Fibroblast of gingiva (primary cell): ENCODE data around the gene MICAL2.

ENCODE experiments used
- DNase-seq: peaks from one replicate; pipeline ENCODE4 v3.0.0-alpha.2; 2011; ENCODE audit warnings: low read depth

MICAL2 gene, protein sequence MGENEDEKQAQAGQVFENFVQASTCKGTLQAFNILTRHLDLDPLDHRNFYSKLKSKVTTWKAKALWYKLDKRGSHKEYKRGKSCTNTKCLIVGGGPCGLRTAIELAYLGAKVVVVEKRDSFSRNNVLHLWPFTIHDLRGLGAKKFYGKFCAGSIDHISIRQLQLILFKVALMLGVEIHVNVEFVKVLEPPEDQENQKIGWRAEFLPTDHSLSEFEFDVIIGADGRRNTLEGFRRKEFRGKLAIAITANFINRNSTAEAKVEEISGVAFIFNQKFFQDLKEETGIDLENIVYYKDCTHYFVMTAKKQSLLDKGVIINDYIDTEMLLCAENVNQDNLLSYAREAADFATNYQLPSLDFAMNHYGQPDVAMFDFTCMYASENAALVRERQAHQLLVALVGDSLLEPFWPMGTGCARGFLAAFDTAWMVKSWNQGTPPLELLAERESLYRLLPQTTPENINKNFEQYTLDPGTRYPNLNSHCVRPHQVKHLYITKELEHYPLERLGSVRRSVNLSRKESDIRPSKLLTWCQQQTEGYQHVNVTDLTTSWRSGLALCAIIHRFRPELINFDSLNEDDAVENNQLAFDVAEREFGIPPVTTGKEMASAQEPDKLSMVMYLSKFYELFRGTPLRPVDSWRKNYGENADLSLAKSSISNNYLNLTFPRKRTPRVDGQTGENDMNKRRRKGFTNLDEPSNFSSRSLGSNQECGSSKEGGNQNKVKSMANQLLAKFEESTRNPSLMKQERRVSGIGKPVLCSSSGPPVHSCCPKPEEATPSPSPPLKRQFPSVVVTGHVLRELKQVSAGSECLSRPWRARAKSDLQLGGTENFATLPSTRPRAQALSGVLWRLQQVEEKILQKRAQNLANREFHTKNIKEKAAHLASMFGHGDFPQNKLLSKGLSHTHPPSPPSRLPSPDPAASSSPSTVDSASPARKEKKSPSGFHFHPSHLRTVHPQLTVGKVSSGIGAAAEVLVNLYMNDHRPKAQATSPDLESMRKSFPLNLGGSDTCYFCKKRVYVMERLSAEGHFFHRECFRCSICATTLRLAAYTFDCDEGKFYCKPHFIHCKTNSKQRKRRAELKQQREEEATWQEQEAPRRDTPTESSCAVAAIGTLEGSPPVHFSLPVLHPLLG

DNA sequence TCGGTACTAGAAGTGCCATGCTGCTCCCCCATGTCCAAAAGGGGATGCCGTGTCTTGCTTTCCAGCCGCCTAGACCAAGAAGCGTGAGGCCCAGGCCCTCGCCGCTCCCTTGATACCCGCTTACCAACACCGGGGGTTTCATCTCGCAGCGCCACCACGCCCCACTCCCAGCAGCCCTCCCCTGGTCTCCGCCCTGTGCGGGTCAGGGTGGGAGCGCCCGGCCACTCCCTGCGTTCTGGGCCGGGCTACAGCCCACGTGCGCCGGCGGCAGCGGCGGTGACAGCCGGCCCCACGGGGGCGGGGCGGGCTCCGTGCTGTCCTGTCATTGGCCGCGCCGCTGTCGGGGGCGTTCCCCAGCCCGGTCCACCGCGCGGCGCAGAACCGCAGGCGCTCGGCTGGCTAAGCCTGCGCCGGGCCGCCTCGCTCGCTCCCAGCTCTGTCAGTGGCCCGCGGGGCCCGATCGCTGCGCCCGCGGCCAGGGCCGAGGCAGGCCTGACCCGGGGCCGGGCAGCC lies at the start of gene MICAL2:
Gene MICAL2, plus strand, starts transcription at position 390 of the 513 bp plus-strand sequence. CDS start 51,566 bp downstream, outside the sequence.
- peak; percentile 83 for DNase-seq

DNA sequence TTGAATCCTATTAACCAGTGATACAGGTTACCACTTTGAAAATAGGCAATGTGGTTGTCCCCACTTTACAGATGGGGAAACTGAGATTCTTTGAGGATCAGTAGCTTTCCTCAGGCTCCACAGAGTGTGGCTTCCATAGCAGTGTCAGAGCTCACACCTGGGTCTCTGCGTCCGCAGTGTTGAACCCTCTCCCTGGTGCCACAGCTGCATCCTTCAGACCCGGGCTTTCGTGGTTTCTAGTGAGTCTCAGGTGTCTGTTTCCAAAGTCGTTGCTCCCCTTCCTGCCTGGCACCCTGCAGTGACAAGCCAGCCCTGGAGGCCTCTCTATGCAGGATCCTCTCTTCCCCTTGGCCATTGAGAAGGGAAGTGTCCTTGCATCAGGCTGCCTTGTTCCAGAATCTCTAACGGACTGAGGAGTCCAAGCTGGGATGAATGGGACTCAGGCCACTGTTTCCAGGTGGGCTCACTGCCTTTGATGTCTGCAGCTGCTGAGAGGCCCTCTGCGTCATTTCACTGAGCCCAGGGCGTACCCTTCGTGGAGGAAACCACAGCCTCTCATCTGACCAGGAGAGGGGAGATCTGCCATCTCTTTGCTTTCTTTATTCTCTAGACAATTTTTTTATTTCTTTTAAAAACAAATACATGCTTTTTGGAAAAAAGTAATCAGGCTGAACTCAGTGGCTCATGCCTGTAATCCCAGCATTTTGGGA lies 48.4 kb upstream of the MICAL2 start:
- DNase-seq, result no peak

DNA sequence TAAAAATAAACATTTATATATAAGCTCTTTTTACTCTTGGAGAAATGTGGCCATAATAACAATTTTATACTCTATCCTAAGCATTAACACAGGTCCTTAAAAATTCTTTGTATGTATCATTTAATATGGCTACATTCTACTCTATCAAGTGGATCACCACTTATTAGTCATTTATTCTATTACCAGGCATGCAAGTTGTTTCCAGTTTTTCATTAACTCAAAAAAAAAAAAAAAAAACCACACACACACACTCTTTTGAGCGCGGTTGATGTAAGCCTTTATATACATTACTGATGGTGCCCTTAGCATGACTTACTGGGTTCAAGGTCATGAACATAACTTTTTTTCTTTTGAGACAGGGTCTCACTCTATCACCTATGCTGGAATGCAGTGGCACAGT lies 47.1 kb upstream of the MICAL2 start:
- DNase-seq, result no peak

DNA sequence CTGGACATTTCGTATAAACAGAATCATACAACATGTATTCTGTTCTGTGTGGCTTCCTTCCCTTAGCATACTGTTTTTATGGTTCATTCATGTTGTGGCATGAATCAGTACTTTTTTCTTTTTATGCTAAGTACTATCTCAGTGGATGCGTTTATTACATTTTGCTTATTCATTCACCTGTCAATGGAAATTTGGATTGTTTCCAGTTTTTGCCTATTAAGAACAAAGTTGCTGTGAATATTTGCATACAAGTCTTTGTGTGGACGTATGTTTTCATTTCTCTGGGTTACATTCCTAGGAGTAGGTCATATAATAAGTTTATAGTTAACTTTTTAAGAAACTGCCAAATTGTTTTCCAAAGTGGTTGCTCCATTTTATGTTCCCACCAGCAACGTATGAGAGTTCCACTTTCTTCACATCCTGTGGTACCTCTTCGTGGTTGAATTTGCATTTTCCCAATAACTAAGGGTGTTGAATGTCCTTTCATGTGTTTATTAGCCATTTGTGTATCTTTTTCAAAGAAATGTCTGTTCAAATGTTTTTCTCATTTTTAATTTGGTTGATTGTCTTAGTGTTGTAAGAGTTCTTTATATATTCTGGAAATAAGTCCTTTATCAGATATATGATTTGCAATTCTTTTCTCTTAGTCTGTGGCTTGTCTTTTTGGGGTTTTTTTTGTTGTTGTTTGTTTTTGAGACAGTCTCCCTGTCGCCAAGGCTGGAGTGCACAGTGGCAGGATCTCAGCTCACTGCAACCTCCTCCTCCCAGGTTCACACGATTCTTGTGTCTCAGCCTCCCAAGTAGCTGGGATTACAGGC lies 46.0 kb upstream of the MICAL2 start:
- no peak for DNase-seq

DNA sequence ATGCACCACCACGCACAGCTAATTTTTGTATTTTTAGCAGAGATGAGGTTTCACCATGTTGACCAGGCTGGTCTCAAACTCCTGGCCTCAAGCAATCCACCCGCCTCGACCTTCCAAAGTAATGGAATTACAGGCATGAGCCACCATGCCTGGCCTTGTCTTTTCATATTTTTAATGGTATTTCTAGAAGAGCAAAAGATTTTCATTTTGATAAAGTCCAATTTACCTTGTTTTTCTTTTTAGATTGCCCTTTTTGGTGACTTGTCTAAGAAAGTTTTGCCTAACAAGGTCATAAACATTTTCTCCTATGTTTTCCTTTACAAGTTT lies 45.5 kb upstream of the MICAL2 start:
- DNase-seq, result no peak

DNA sequence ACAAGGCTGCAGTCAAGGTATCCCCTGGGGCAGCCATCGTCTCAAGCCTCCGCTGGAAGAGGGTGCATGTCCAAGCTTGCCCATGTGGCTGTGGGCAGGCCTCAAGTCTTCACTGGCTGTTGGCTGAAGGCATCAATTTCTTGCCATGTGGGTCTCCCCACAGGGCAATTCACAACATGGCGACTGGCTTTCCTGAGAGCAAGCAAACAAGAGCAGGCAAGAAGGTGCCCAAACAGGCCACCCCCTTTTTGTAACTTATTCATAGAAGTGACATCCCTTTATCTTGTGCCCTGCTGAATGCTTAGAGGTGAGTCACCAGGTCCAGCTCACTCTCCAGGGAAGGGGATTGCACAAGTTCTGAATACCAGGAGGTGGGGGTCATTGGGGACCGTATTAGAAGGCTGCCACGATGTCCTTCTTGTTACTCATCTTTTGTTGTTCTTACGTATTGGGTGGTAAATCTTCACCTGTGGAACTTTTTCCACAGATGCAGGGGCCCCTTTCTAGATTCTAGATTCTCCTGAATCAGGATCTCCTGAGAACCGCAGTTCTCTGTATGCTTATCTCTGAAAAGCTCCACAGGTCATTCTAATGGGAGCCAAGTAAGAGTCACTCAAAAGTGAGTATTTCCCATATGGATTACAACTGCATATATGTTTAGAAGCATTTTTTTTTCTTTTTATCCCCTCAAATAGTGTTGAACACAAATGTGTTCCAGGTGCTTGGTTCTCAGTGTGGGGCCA lies 44.2 kb upstream of the MICAL2 start:
- DNase-seq, result peak; percentile 80

DNA sequence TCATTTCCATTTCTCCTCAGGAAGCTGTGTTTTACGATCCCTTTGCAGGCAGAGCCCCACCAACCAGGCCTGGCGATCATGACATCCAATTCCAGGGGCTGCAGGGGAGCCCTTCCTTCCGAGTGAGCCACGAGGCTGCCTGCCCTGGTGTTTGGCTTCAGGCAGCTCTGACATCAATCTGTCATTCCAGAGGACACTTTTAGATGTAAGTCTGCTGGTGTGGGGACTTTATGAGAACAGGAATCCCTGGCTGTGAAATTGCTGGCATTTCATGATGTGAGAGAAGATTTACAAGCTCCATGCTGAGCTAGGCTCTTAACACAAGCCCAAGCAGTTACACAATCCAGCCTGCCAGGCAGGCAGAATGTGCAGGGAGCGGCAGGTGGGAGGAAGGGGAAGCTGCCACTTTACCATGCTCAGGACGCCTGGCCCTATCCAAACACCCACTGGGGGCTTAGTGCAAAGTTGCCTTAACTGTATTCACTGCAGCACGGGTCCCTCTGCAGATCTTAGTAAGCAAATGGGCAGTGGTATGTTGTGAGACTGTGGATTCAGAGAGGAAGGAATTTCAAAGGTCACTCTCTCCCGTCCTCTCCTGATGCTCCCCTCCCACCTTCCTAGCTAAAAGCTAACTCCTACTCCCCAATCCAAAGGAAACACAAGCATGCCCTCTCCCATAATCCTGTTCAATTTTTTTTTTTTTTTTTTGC lies 43.4 kb upstream of the MICAL2 start:
- DNase-seq, result no peak

DNA sequence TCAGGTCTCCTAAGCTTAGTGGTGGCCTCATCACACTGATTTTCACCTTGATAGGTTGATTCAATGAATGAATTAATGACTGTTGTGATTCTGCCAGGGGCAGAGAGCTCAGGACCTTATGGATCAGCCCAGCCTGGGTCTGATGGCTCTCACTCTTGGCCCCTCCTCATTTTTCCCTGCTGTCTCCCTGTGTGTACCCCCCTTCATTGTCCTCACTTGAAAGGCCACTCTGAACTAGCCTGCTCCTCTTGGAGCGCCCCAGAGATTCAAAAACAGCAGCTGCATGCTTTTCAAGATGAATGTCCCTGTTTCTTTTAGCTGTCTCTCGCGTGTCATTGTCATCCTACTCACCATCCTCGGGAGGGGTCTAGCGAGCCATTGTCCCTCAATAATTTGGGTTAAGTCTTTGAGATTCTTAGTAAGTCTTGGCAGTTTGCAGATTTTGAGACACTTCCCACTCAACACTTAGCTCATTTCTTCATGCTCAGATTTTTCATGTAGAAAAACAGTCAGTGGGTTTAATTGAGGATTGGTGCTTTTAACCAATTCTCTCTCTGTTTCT lies 42.5 kb upstream of the MICAL2 start:
- DNase-seq, result no peak

DNA sequence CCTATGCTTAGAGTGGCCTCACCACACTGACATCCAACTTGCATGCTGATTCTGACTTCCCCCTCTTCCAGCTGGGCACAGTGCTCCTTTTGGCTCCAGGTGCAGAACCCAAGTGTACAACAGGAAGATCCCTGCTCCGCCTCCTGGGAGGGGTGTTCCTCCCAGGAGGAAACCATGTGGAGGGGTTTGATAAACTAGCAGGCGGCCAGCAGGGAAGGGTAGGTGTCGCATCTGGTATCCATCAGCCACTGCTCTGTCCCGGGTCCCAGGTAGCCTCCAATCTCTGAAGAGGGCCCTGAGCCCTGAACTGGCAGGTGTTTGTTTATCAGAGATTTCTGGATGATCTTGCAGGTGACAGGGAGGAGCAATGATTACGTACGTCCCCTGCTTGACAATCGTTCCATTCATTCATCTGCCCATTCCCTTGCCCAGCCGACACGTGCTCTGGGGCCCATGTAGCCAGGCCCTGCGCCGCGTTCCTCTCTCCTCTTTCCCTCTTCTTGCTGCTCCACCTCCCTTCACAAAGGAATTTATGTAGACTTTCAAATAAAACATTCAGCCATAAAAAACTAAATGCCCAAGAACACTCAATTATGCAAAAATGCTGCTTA lies 41.2 kb upstream of the MICAL2 start:
- no peak for DNase-seq

DNA sequence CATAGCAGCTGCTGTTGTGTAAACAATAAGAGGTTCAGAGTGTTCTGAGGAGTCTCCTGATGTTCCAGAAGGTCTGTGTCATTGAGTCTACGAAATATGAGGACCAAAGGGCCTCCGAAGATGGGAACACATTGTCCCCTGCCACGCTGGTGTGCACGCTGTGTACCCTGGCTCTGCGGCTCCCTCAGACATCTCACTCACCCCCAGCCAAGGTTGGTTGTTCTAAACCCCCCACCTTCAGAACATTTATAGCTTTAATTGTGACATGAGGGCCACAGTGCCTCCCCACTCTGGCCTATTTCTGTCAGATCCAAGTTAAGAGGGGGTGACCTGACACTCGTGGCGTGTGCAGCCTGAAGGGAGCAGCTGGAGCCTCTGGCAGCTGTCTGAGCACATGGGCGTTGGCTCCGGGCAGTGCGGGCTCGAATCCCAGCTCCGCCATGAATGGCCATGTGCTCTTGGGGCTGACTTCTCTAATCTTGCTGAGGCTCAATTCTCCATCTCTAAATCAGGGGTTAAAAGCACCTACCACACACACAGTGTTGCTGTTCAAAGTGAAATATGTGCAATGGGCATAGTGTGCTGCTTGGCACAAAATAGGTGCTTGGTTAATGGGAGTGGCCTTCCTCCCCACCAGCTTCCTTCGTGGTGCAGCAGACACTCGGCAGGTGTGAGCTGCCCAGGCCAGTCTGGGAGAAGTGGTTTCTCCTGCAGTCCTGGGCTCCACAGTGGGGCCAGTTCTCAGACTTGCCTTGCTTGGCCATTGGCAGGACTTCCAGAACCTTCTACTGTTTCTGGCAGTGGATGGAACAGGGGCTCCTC lies 39.7 kb upstream of the MICAL2 start:
- peak; percentile 86 for DNase-seq

DNA sequence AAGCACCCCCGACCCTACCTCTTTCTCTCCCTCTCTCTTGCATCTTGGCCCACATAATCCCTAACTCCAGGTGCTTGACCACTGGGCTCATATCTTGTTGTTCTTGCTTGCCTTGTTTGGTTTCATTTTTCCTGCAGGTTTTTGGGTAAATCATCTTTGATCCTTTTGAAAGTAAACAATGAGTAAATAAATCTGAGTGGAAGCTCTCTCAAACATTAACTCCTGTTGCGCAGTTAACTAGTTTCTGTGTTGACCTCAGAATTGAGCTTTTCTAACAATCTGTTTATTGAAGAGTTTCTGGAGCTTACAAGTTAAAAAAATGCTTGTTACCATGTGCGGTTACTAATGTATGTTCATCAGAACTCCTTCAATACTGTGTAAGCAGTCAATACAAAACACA lies 38.8 kb upstream of the MICAL2 start:
- no peak for DNase-seq

DNA sequence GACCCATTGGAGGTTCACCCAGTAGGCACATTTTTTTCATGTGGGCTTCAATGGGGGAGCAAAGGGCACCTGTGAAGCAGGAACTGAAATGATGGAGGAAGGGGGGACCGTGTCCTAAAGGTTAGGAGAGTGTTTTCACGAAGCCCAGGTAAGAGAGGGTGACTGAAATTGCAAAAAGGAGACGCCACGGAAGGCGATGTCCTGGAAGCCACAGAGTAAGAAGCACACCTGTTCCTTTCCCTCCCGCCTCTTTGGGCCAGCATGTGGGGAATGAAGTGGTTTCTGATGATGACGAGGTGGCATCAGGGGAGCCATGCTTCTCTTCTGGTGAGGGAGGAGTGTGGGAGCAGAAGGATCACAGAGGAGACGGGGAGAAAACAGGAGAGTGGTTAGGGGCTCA lies 37.0 kb upstream of the MICAL2 start:
- no peak for DNase-seq

DNA sequence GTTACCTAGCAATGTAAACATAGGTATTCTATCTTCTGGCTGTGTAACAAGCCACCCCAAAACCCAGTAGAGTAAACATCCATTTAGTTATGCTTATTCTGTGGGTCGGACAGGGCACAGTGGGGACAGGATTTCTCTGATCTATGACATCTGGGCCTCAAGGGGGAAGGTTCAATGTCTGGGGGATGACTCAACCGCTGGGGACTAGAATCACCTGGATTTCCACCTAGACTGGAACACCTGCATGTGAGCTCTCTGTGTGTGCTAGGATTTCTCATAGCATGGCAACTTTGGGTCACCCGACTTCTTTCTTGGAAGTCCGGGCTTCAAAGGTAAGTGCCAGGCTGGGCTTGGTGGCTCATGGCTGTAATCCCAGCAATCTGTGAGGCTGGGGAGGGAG lies 36.5 kb upstream of the MICAL2 start:
- no peak for DNase-seq

DNA sequence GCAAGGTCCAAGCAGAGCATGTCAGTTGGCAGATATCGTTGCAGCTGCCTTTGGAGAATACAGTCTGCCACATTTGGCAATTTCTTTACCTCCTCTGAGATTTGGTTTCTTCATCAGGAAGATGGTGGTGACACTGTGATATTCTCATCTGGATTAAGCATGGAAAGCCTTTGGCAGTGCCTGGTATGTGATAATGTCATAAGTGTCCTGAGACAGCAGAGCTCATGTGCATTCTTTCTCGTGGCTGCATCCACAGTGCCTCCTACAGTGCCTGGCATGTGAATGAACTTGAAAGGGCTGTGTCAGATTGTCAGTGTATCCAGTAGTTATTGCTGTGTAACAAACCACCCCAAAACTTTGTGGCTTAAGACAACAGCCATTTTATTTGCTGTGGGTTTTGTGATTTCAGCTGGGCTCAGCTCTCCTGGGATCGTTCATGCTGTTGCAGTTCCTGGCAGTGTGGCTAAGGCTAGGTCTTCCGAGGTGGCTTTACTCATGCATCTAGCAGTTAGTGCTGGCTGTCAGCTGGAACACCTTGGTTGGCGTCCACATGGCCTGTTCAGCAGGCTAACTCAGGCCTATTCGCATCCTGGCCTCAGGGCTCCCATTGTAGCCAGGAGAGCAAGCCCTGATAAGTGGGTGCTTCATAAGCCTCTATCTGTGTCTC lies 35.7 kb upstream of the MICAL2 start:
- peak; percentile 86 for DNase-seq

DNA sequence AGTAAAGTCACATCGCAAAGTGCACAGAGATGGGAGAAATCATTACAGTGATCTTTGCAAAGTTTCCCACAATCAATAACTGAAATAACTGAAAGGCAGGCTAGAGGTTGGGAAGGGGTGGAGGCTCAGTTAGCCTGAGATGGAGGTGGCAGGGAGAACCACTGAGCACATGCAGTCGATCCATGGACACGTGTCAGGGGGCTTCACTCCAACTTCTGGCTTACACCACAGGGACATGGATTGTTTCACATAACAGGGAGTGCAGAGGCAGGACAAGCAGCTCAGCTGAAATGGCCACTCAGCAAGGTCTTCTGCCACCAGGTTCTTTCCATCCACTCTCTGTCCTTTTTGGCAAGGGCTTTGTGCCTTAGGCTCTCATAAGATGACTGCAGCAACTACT lies 35.1 kb upstream of the MICAL2 start:
- DNase-seq, result no peak

DNA sequence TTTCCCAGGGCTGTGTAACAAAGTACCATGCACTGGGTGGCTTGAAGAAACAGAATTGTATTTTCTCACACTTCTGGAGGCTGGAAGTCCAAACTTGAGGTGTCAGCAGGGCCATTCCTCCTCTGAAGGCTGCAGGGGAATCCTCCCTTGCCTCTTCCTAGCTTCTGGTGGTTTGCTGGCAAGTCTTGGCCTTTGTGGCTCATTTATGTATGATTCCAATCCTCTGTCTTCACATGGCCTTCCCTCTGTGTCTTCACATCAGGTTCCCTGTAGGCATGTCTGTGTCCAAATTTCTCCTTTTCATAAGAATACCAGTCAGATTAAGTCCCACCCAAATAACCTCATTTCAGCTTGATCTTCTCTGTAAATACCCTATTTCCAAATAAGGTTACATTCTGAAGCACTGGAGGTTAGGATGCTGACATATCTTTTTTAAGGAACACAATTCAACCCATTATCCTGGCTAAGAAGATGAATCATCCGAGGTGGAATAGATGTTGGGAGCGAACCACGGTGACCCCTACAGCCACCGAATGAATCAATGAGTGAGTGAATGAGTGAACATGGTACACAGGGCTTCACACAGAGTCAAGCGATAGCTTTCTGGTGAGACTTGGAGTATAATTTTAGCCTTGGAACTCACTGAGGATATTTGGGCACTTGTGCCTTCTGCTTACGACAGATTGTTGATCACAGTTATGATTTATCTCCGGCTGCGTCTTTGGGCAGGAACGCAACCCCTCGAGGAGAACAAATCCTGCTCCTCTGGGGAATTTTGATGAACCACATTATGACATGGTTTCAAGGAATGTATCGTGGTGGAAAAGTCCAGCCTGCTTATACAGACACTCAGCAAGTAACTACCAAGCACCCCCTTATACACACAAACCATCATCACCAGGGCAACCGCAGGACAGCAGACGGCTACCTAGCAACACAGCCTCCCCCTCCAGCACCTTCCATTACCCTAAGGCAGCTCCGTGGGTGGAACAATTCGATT lies 34.3 kb upstream of the MICAL2 start:
- DNase-seq, result peak; percentile 99
